Stimulated activated CD4-positive, alpha-beta T cell treated with anti-CD3 and anti-CD28 coated beads, TNF-alpha, amount 100 ng/mL, for 48 hours (primary cell): ENCODE measurements around the gene MEX3B.
"Not testable (repeated sequence)": the region's sequence is repeated elsewhere in the genome, so short reads cannot be mapped to it uniquely, and the experiment has no call there.

Source experiments
- DNase-seq, 3 donors: peaks; one replicate each; pipeline ENCODE4 v3.0.0-alpha.2; 2020; ENCODE audit warnings: low read depth in 3 of 3

The MEX3B gene

DNA sequence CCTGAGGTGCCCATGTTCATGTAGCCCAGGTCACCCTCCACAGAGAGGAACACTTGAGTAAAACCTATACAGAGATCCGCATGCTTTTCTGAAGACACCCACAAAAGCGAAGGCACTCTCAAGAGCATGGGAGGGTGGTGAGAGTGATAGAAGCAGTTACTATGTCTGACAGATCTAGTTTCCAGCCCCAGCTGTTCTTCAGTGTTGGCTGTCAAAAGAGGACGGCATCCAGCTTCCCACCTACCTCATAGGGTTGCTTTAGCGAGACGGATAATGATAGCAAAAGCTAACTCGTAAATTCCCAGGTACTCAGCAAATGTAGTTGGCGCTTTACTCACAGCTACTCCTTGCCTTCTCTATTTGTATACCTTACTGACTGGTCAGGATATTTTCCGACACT, 3.0 kb upstream of the MEX3B start:
- no peak for DNase-seq

- no peak for DNase-seq
Measured at GRCh38 chr15:82047453-82048400, 1.9 kb upstream of the MEX3B start.

- peak; percentile 67 to 83 (median 79) for DNase-seq
Measured at GRCh38 chr15:82046666-82047452, 1.0 kb upstream of the MEX3B start.

DNA sequence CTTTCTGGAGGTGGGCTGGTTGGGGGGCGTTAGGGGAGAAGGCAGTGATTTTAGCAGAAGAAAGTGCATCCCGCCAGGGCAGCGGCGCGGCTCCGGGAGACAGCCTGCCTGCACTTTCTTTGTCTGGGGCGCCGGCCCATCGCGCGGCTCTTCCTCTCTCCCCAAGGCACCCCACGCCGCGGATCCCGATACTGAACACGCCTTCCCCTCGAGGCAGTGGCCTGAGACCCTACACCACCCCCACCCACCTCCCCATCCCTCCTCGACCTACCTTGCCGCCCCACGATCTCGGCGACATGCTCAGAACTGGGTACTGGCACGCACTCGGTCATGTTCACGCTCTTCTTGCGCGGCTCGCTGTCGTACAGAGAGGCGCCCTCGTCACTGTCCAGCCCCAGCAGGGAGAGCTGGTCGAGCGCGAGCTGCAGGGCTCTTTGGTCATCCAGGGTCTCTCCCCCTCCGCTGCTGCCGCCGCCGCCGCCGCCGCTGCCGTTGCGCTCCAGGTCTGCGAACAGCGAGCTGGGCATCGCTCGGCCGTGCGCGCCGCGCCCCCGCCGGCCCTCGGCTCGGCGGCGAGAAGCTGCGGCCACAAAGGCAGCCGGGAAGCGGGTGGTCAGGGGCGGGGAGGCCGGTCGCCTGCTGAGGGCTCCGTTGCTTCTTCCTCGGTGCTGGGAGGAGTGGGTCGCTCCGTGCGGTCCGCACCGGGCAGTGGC, 483 bp downstream of the MEX3B start:
- DNase-seq, result peak in 1 of 3 donors; percentile 15

GRCh38 chr15:82044373-82045178, 1.2 kb downstream of the MEX3B start:
- peak in 1 of 3 donors; percentile 3 for DNase-seq

DNA sequence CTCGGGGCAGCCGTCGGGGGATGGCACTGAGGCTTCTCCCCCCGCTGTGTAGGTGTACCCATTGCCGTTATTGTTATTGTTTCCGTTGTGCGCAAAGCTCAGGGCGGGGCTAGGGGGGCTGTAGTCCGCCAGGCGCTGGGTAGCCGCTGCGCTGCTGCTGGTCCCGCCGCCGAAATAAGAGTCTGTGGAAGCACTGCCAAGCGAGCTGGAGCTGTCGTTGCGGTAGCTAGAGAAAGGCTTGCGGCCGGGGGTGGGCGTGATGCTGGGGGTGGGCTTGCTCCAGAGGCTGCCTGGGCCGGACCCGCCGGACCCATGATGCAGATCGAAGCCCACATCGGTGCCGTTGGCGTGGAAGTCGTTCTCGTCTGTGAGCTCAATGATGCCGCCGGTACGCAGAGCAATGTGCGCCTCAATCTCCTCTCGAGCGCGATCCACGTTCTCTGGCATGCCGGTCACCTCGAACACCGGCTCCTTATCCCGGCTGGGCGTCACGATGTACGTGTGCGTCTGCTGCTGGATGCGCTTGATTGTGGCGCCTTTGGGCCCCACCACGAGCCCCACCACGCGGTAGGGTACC, 1.9 kb downstream of the MEX3B start:
- no peak for DNase-seq

- DNase-seq, result no peak
Measured at GRCh38 chr15:82043130-82043673, 2.6 kb downstream of the MEX3B start.

DNA sequence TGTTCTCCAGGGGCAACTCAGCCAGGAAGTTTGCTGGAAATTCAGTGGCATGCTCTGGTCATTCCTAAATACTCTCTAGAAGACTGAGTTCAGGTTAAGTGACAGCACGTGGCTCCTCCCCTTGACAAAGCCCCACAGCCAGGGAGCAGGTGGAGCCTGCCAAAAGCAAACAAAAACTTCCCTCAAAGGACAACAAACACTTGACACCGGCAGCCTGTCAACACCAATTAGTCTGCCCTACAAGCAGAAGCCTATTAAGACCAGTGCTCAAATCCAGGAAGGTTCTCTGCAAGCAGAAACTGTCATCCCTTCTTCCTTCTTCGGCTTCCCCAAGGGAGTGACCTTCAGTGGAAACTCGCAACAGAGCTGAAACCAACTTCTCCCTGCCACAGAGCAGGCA, 5.0 kb downstream of the MEX3B start:
- DNase-seq, result no peak

- no peak for DNase-seq
Measured at GRCh38 chr15:82040390-82040789, 5.4 kb downstream of the MEX3B start.

GRCh38 chr15:82039871-82040270, 5.9 kb downstream of the MEX3B start:
- no peak for DNase-seq

DNA sequence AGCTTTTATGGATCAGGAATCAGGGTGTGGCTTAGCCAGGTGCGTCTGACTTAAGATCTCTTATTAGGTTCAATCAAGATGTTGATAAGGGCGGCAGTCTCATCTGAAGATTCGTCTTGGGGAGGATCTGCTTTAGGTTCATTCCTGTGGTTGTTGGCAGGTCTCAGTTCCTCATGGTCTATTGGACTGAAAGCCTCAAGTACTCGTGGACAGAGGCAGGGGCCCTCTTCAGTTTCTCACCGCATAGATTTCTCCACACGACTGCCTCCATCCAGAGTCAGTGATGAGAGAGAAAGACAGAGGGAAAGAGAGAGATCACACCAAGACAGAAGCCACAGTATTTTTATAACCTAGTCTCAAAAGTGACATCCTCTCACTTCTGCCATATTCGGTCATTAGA, 9.4 kb downstream of the MEX3B start:
- no peak for DNase-seq

- DNase-seq, result no peak
Measured at GRCh38 chr15:82031871-82032270, 13.9 kb downstream of the MEX3B start.

DNA sequence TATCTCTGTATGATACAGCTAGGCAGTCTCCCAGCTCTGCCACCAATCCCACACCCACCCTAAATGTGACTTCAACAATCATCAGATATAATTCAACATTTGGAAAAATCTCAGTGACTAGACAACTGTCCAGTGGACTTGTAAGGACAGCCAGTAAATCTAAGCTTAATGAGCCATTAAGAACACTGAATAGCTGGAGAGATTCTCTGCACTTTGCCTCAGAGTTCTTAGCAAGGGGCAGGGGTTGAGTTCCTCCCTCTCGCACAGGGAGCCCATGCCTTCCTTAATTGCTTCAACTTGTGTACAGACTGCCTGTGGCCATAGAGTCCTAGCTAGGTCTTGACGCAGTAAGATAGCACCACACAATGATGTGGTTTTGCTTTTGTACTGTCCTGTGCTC, 15.6 kb downstream of the MEX3B start:
- DNase-seq, result no peak

DNA sequence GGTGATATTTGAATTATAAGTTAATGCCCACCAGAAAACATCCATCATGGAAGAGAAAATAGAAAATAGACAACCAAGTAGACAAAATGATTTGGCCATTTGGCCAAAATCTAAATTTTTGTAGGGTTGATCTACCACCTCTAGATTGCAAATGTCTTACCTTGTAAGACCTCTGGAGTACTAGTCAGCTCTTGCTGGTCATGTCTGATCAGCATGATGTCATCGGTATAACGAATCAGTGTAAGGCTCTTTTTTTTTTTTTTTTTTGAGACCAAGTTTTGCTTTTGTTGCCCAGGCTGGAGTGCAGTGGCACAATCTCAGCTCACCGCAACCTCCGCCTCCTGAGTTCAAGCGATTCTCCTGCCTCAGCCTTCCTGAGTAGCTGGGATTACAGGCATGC, 17.7 kb downstream of the MEX3B start:
- not testable (repeated sequence) for DNase-seq

- no peak for DNase-seq
Measured at GRCh38 chr15:82021992-82022391, 23.8 kb downstream of the MEX3B start.

DNA sequence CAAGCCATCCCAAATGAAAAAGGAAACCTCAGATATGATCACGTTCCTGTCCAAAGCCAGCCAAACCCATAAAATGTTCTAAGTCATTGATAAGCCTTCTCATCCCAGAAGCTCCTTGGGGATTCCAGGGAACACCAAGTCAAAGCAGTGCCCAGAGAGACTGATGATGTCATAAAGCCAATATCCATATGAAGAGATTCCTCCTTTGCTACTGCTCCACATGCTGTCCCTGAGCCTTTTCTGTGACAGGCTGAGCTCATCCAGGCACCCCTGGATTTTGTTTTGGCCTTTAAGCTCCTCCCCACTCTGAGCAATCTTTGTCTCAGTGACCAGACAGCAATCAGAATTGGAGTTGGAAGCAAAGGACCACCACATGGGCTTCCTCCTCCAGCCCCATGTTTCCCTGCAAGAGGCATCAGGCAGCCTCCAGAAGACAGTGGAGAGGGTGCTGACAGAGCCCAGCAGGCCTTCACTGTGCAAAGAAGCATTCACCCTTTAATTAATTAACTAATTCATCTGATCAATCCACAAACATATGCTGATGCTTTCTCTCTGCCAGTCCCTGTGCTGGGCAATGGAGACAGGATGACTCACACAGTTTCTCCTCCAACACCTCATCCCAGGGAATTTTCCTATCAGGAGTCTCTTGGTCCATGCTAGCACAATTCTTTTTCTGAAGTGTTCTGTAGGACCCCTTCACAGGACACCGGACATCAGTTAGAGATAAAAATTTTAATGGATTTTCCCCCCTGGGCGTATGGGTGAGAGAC, 25.0 kb downstream of the MEX3B start:
- DNase-seq, result no peak

DNA sequence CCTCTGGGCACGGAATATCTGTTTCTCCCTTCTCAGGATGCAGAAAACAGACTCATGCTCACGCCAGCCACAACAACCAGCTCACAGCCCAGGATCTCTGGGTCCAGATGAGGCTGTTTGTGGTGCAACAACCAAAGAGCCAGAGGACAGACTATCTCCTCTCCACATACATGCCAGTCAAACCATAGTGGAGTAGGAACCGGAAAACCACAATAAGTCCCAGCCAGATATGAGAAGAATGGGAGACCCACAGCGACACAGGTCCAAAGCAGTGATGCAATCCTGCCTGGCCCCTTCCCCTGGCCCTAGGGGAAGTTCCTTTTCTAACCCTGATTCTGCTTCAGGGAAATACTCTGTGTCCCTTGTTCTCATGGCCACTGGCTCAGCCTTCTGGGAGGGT, 27.6 kb downstream of the MEX3B start:
- no peak for DNase-seq

DNA sequence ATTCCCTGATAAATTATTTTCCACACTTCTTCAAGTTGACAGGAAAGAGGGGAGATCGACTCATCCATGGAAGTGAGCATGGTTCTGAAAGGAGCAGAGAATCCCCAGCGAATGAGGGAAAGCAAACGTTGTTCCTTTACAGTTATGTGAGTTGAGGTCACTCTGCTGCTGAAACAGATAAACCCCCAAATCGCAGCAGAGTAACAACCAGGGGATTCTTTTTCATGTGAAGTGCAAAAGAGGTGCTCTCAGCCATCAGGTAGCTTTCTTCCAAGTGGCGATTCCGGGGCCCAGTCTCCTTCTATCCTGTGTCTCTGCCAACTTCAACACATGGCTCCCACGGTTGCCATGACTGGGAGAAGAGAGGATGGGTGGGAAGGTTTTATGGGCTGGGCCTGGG, 28.2 kb downstream of the MEX3B start:
- DNase-seq, result no peak

DNA sequence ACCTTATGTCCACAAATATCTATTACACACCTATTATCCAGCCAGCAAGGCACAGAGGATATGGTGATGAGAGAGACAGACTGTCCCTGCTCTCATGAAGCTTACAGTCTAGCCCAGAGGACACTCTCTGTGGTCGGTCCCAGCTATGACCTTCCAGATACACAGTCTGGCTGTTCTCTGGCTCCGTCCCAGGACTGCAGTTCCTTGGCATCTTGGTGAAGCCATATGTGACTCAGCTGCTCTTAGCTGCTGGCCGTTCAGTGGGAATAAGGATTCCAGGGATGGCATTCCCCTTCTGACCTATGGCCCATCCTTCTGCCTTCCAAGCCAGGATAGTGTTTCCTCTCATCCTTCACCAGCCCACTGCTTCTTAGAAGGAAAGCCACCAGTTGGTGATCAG, 30.8 kb downstream of the MEX3B start:
- DNase-seq, result no peak

GRCh38 chr15:82012908-82013307, 32.9 kb downstream of the MEX3B start:
- DNase-seq, result no peak
